Measurements from ENCODE around the gene GNPTG.
A peak's percentile ranks its signal among the peaks of the same experiment; 100 is the strongest.

Gene GNPTG

DNA sequence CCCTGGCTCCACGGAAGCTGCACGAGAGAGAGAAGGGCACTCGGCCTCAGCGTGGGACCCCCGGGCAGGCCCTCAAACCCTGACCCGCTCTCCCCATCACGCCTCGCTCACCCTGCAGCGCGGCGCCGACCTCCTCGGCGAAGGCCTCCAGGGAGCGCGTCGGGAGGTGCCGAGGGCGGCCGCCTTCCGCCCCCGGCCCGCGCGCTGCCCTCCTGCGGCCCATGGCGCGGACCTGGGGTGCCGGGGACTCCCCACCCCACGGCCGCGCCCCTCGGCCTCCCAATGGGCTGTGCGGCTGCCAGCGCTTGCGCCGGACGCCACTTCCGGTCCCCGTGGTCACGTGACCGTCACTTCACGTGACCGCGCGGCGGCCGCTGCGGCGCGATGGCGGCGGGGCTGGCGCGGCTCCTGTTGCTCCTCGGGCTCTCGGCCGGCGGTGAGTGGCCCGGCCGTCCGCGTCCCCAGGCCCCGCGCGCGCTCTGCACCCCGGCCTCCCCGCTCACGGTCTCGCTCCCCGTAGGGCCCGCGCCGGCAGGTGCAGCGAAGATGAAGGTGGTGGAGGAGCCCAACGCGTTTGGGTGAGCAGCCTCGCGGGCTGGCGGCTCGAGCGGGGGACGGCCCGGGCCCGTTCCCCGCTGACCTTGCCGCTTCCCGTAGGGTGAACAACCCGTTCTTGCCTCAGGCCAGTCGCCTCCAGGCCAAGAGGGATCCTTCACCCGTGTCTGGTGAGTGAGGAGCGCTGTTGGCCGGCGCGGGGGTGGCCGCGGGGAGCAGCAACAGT, at the start of gene GNPTG, which contains the start of gene TSR3:
TSS of gene GNPTG (plus strand) at position 350 of the 781 bp plus-strand sequence. CDS start at position 385, 35 bp downstream.
TSS of gene TSR3 (minus strand) at position 297 of the 781 bp plus-strand sequence. CDS start at position 223, 74 bp downstream.
- DNase-seq (ENCODE audit: low spot score), result peak; percentile 87

DNA sequence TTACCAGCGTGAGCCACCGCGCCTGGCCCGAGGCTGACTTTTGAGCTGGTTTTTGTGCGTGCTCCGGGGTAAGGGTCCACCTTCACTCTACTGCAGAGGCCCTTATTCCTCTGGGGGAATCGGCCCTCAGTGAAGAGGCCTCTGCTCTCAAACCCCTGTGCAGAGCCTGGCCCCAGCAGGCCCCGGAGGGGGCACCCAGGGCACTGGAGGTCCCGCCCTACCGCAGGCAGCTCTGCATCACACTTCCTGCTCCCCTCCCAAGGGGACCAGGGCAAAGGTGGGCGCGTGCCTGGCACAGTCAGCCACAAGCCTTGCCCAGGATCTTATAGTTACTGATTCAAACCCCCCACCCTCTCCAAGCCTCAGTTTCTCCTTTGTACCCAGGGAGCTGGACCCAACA, 45.9 kb upstream of the GNPTG start:
- no peak for DNase-seq (ENCODE audit: low spot score)

DNA sequence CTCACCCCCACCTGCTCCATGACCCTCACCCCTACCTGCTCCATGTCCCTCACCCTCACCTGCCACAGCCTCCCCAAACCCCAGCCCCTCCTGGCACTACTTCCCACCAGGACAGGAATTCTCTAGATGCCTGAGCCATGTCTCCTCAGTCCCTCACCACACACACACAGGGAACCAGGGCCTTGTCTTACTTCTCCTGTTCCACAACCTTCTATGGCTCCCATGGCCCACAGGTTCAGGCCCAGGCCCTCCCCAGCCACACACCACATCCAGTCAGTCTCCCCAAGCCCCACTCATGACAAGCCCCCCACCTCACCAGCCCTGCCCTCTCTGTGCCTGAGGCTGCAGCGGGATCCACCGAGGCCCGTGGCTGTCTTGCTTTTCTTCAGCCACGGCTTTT, 45.4 kb upstream of the GNPTG start:
- no peak for DNase-seq (ENCODE audit: low spot score)

DNA sequence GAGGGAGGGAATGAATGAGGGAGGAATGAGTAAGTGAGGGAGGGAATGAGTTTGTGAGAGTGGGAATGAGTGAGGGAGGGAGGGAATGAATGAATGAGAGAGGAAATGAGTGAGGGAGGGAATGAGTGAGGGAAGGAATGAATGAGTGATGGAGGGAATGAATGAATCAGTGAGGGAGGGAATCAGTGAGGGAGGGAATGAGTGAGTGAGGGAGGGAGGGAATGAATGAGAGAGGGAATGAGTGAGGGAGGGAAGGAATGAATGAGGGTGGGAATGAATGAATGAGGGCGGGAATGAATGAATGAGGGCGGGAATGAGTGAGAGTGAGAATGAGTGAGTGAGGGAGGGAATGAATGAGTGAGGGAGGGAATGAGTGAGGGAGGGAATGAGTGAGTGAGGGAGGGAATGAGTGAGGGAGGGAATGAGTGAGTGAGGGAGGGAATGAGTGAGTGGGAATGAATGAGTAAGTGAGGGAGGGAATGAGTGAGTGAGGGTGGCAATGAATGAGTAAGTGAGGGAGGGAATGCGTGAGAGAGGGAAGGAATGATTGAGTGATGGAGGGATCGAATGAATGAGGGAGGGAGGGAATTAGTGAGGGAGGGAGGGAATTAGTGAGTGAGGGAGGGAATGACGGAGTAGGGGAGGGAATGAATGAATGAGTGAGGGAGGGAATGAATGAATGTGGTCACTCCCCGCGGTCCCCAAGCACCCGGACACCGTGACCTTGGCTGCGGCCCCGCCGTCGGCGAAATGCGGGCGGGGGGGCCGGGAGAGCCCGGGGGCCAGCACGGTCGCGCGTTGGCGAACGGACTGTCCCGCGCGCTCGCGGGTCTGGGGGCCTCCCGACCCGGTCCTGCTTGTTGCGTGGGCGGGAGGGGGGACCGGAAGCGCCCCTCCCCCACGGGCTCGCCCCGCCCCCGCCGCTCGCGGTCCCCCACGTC, 43.4 kb upstream of the GNPTG start:
- peak; percentile 54 for DNase-seq (ENCODE audit: low spot score)

DNA sequence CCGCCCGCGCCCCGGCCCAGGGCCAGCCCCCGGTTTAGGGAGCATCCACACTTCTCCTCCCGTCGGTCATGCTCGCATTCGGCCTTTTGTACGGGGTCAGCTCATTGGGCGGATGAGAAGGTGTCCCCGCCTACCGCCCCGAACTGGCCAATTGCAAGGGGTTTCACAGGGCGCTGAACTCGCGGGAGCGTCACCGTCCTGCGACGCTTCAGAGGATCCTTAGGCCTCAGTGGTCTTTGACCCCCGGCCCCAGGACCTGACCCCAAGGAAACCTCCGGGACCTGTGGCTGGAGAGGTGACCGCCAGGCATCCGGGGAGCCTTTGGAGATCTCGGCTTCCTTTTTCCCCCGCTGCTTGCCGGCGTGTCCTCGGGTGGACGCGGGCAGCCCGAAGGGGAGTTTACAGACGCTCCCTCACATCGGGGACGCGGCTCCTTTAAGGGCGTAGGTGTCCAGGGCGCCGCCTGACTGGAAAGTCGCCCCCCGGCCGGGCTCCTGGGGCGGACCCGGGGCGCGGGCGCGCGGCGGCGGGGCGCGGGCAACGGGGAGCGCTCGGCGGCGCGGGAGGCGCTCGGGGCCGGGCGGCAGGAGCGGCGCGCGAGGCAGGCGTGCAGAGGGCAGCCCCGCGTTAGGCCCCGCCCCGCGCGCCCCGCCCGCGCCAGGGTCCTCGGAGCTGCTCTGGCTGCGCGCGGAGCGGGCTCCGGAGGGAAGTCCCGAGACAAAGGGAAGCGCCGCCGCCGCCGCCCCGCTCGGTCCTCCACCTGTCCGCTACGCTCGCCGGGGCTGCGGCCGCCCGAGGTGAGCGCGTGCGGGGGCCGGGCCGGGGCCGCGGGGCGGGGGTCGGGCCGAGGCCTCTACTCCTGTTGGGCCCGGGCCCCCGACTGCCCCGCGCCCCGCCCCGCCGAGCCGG, 42.5 kb upstream of the GNPTG start, which contains the start of gene UBE2I:
TSS of gene UBE2I (plus strand) at position 660 of the 909 bp plus-strand sequence. CDS start 4,395 bp downstream, outside the sequence.
- DNase-seq (ENCODE audit: low spot score), result peak; percentile 98

DNA sequence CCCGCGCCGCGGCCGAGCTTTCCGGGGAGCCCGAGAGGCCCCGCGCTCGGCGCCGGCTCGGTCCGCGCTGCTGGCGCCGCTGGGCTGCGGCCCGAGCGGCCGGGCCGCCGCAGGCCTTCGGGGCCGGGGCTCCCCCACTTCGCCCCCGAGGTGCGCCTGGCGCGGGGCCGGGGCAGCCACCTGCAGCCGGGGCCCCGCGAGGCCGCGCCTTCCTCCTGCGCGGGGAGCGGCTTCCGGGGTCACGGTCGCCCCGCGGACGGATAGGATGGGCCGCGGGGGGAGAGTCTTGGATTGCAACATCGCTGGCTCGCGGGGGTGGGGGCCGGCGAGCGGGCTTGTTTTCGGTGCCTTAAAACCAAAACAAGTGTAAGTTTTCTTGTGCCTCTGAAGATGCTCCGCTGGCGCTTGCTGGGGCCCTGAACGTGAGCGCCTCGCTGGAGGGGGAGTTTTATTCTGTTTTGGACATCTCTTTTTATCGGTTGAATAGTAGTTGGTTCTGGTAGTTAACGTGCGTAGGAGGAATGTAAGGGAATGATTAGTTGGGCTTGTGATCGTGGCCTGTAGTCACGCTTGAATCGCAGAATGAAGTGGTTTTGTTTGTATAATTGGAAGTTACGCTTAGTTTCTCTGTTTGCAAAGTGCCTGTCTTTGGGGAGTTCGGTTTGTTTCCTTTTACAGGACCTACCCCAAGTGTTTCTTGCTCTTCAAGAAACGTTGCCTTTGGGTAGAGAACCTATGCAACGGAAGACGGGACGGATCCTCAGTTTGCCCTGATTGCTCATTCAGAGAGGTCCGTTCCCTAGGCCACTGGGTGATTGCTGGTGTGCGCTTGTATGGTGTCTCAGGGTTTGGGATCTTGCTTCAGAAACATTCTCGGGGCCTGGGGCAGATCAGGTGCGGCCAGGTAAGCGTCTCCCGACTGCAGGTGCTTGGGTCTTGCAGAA, 41.6 kb upstream of the GNPTG start:
- peak; percentile 40 for DNase-seq (ENCODE audit: low spot score)

DNA sequence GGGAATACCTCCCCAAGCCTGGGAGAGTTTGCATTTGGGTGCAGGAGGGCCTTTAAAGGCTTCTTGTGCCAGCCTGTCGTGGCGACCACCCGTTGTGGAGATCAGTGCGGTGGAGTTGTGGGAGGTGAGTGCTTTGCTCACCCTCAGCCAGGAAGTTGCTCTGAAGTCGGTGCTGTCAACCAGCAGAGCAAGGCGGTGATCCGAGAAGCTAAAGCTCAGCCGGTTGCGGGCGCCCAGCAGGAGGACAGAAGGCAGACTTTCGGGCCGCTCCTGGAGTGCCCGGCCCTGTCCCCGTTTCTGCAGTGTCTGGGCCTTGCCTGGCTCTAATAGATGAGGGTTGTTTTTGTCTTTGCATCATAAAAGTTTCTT, 40.9 kb upstream of the GNPTG start:
- peak; percentile 23 for DNase-seq (ENCODE audit: low spot score)

DNA sequence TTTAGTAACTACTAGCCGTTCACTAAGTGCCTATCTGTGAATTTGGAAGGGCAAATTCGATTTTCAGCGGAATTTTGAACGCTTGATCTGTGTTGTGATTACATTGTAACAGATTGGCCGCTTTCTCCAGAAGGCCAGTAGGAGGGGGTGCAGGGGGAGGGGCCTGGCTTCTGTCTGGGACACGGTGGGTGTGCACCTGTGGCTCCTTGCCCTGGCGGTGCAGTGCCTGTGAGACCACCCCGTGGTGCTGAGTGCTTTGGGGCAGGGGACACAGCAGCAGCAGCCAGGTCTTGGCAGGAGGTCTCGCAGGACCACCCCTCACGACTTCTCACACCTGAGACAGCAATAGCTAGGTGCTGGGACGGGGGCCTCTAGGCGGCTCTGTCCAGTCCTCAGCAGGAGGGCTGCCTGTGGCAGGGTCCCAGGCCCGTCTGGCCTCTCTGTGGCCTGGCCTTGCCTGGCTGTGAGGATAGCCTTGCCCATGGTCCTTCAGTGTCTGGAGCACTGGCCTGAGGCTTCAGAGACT, 40.5 kb upstream of the GNPTG start:
- DNase-seq (ENCODE audit: low spot score), result no peak

DNA sequence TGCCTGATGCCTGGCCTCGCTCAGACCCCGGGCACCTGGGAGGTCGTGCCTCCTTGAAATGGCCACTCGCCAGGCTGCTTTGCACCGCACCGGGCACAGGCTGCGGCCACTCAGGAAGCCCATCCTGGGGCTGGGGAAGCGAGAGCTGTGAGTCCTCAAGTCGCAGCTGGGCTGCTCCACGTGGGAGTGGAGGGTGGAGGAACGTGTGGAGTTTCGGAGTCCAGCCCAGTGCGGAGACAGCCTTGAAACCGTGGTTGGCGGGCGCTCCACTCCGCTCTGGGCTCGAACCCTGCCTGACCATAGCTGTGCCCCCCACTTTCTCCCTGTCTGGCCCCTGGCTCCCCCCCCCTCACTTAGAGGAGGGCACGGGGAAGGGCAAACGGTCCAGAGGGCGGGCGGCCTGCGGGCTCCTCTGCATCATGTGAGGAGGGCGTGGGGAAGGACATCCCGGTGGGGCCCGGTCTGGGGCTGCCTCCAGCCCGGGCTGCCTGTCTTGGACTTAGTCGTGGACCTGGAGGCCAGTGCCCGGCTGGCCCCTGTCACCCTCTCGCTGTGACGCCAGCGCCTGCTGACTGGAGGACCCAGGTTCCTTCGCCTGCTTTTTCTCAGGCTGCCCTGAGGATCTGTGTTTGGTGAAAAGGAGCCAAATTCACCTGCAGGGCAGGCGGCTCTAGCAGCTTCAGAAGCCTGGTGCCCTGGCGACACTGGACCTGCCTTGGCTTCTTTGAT, 39.8 kb upstream of the GNPTG start:
- DNase-seq (ENCODE audit: low spot score), result no peak

DNA sequence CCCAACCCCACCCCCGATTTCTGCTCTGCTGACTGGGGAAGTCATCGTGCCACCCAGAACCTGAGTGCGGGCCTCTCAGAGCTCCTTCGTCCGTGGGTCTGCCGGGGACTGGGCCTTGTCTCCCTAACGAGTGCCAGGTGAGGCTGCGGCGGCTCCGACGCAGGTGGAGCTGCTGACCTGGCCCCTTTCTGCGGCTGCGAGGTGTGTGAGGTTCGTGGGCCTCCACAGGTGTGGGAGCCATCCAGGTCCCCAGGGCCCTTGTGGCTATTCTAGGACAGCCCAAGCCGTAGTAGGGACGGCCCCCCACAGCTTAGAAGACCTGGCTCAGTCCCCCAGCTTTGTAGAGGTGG, 39.3 kb upstream of the GNPTG start:
- no peak for DNase-seq (ENCODE audit: low spot score)

DNA sequence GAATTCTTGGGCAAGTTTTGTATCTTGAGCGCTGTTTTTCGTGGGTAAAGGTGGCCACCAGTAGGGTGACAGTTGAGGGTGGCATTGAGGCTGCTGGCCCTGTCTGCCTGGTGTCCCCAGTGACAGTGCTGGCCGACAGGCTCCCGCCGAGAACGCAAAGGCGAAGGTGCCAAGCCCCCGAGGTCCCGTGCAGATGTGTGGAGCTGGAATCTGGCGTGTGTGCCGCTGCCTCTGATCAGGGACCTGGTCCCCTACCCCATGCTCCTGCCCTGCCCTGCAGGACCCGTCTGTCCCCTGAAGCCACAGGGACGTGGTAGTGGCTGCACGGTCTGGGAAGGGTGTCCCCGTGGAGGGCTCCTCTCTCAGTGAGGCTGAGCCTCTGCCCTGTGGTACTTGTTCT, 38.8 kb upstream of the GNPTG start:
- DNase-seq (ENCODE audit: low spot score), result no peak

DNA sequence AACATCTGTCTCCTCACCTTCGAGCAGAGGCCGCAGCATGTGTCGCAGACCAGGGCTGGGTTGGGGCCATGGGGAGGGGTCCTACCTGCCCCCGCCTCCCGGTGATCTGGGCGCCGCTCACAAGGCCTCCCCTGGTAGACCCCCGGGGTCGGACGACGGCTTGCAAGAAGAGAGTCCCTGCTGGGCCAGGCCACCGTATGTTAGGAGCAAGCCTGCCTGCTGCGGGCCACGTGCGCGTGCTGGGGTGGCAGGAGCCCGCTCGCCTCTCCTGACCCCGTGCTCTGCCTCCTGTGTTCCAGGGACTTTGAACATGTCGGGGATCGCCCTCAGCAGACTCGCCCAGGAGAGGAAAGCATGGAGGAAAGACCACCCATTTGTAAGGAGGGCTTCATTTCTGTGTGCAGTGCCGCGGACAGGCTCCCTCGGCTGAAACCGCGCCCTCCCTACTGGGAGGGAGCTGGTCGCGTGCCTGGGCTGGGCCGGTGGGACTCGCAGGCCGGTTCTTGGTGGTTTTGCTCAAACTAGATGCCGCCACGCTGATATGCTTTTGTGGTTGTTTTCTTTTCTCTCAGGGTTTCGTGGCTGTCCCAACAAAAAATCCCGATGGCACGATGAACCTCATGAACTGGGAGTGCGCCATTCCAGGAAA, 37.9 kb upstream of the GNPTG start:
- no peak for DNase-seq (ENCODE audit: low spot score)

DNA sequence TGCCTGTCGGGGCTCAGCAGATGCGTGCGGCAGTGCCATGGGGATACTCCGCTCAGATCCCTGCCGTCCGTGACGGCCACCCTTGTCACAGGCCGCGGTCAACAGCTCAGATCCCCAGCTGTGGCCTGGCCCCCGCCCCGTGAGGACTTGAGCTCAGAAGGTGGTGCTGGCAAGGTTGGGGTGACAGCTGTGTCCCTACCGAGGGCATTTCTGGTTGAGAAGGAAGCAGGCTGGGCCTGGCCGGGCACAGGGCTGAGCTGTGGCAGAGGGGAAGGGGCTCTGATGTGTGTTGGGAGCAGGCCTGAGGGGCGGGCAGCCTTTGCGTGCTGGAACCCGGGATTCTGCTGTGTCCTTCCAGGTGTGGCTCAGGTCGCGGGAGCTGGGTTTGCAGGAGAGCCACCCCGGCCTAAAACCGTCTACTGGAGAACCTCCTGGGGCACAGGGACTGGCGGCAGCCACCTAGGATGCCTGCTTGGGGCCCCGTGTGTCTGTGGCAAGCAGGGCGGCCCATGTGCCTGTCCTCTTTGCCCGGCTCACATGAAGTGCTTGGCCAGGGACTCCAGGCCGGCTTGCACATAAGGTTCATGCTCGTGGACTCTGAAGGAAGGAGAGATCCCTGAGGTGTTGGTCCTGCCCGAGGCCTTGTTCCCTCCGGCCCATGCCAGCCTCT, 37.2 kb upstream of the GNPTG start:
- no peak for DNase-seq (ENCODE audit: low spot score)

DNA sequence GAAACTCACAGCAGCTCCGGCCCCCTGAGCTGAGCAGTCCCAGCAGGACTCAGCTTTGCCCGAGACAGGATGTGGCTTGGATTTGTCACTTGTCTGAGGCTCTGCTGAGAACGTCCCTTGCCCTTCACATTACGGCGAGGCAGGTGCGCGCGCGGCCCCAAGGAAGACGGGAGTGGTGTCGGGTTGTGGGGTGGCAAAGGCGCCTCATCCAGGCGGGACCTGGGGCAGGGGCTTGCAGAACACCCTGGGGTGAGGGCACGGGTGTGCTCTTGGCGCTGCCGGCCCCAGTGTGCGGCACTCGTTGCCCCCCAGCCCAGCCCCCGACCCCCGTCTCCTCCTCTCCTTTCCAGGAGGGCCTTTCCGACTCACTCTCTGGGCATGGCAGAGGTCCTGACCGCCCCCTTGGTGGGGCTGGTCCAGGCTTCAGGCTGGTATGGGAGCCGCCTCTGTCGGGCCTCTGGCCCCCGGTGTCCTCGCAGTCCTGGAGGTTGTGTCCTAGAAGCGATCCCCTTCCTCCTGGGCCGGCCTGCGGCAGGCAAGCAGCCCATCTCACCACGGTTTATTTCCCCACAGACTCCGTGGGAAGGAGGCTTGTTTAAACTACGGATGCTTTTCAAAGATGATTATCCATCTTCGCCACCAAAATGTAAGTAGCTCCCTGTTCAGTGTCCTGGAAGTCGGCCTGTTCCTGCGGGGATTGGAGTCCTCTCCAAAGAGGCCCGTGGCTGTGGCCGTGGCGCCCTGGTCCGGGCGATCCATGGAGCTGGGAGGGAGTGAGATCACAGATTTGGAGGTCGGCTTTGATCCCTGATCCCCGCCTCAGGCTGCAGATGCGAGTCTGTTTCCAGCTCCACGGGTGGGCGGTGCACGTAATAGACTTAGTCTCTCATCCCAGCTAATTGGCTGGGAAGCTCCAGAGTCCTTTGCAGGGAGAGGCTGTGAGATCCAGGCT, 36.4 kb upstream of the GNPTG start:
- DNase-seq (ENCODE audit: low spot score), result no peak

DNA sequence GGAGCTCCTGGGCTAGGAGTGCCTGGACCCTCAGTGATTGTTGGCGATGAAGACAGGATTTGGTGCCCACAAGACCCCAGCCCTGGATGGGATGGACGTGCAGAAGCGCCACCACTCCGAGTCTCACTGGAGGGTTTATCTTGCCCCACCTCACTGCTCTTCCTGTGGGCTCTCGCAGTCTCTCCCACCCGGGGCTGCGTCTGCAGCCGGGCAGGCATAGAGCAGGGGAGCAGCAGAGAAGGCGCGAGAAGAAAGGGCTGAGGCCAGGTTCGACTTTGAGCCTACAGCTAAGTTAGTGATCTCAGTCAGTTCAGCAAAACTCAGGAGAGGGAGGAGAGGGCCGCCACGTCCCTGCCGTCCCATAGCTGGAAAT, 35.7 kb upstream of the GNPTG start:
- no peak for DNase-seq (ENCODE audit: low spot score)

DNA sequence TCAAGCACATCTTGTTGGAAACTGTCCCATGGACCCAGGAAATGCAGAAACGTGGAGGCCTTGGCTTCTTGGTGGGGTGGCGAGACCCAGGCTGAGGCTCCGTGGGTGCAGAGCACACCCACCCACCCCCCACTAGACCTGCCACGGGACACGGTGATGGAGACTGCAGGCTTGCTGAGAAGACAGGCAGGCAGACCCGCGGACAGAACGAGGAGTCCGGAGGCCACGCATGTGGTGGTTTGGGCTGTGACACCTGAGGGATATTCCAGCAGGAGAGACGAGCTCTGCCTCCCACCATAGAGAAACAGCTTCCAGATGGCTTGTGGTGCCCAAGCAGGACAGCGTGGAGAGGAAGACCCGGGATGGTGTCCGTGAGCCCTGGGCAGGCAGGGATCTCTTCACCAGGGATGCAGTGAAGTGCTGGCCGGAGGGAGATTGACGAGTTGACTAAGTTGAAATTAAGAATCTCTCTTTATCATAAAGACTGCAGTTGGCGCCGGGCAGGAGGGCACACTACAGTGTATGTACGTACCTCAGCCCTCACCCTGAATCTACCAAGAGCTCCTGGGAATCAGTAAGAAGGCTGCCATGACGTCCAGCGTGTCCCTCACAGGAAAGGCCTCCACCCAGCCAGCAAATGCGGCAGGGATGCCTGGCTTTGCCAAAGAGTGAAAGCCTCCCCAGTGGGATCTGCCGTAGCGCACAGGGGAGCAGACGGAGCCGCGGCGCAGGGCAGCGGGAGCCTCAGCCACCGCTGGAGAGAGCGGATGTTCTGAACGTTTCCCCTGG, 34.1 kb upstream of the GNPTG start:
- DNase-seq (ENCODE audit: low spot score), result no peak

DNA sequence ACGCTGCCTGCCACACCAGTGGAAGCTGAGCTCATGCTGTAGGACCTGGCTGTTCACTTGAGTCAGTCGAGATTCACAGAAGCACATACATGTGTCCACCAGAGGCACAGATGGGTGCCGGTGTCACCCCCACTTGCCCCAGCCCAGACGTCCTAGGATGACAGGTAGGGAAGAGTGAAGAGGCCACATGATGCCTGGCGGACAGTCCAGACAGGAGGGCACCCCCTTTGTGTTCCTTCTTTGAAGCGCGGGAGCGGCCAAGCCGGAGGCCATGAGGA, 33.5 kb upstream of the GNPTG start:
- DNase-seq (ENCODE audit: low spot score), result no peak

Data from activated CD4-positive, alpha-beta T cell treated with anti-CD3 and anti-CD28 coated beads, Interleukin-2, Interleukin-4, amounts not matched to agents 100 ng/mL and 50 ng/mL, durations not matched to agents 16 hours and 8 hours (primary cell).